Activated CD4-positive, alpha-beta T cell treated with anti-CD3 and anti-CD28 coated beads for 24 hours (primary cell): ENCODE data around the gene BACE1-AS.
"Not testable (repeated sequence)": the region's sequence is repeated elsewhere in the genome, so short reads cannot be mapped to it uniquely, and the experiment has no call there.

Source experiments
- DNase-seq, 2 donors: peaks; one replicate each; pipeline ENCODE4 v3.0.0-alpha.2; 2020; ENCODE audit warnings: low read depth in 2 of 2

The BACE1-AS gene

DNA sequence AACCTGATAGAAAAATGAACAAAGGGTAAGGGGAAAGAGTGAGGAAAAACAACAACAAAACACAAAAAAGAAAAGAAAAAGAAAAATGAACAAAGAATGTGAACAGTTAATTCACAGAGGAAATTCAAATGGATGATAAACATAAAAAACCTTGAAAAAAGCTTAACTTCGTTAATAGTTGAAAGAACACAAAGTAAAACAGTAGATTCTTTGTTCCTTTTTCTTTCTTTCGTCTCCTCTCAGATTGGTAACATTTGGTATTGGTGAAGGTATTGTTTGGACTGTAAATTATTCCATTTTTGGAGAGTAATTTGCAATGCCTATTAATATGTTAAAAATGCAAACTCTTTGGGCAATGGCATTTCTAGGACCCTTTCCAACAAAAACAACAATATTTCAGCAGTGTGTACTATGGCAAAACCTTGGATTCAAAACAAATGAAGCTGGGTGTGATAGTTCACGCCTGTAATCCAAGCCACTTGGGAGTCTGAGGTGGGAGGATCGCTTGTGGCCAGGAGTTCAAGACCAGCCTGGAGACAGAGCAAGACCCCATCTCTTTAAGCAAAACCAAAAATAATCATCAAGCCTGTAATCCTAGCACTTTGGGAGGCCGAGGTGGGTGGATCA lies 28.2 kb downstream of the BACE1-AS start:
- DNase-seq = no peak

- not testable (repeated sequence) for DNase-seq
These were observed 36.1 kb downstream of the BACE1-AS start for GRCh38 chr11:117327255-117327566.

- peak; percentile 89 for DNase-seq
These were observed 36.6 kb downstream of the BACE1-AS start, which contains the start of gene CEP164 for GRCh38 chr11:117327567-117328374. TSS of gene CEP164 (plus strand) at chr11:117327854. CDS start at chr11:117338587, 10,733 bp downstream.

DNA sequence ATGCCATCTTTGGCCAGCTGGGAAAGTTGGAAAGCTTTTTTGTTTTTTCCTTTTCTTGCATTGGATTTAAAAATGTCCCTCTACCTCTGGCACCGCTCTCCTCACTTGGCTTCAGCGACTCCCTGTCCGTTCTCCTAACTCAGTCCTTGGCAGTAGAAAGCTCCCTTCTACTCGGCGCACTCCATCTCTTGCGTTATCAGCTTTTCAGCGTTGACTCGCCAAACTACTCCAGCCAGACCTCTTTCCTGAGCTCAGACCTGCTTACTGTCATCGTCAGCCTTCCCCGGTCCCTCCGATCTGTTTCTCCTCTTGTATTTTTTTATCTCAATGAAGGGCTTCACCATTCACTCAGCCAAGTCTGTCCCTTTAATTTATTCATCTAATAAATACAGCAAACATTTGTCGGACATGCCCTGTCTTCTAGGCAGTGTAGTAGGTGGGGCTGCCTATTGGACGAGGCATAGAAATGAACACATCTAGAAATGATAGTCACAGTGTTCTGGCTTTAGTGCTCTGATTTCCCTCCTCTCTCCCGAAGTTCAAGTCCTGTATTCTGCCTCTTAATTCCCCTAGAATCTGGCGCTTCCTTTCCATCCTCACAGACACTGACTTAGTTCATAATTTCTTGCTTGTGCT lies 37.3 kb downstream of the BACE1-AS start:
- no peak for DNase-seq

GRCh38 chr11:117332843-117333242 lies 41.7 kb downstream of the BACE1-AS start:
- no peak for DNase-seq

DNA sequence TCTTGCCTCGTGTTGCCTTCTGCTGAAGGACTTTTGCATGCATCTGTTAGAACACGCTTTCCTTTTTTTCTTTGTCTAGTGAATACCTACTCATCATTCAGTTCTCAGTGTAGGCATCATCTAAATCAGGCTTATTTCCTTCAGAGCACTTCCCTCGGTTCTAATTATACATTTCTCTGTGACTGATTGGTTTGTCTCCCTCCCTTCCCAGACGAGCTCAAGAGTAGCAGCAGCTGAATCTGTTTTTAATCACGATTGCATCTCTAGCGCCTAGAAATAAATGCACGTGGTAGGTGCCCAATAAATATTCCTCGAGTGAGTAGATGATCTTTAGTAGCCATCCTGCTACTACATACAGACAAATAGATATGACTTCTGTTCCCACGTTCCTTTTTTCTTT lies 42.8 kb downstream of the BACE1-AS start:
- DNase-seq = no peak

GRCh38 chr11:117334896-117335295 lies 43.8 kb downstream of the BACE1-AS start:
- DNase-seq = no peak

- DNase-seq = no peak
These were observed 44.3 kb downstream of the BACE1-AS start for GRCh38 chr11:117335399-117335798.

- DNase-seq = no peak
These were observed 45.9 kb downstream of the BACE1-AS start for GRCh38 chr11:117337076-117337475.
